Left cardiac atrium (tissue), 4 donors: ENCODE measurements around the gene VSIG8. TPM values are rescaled to one million over a fixed set of nuclear protein-coding genes. Genes with fewer than 3 reads are reported as not detected.
A peak's percentile ranks its signal among the peaks of the same experiment; 100 is the strongest.

Experiments
- ATAC-seq, 2 donors: fragments of 200-7000 bp; cut with Tn5 transposase; one replicate each; pipeline ENCODE4 v1.9.1; 2020; ENCODE audit warnings: mild to moderate bottlenecking in 2 of 2, moderate library complexity in 2 of 2
- DNase-seq: peaks from one replicate; pipeline ENCODE4 v3.0.0-alpha.2; 2020
- intact Hi-C, 2 donors: fragments of 100-400 bp; cut with DNase I; formaldehyde crosslinking; loops; one replicate each; pipeline versions ENCODE4 v1.14.1 to v1.15.1; 2022 to 2023
- total RNA-seq, 2 donors: library from RNA; stranded (reverse); fragmentation: NEBNext Ultra II Directional; extraction: Animal tissue kit (Norgen Biotek cat#: 25700); gene quantifications; one replicate each; pipeline ENCODE4 v1.2.1, GENCODE V29; 2021
- donor health status: DM: no; HTN: yes; CAD: no.
- donor health status: DM: no; HTN: yes; CAD: no; lungs with severe emphysema.
- donor health status: DM: yes; HTN: yes; CAD: no.
- donor health status: Dilated cardiomyopathy.

Gene VSIG8
- total RNA-seq, 2 donors from 2014 or later = not detected

GRCh38 chr1:159889821-159890252 lies 27.4 kb upstream of the VSIG8 start:
- peak; percentile 83 to 93 for ATAC-seq
- intact Hi-C loops = loop anchor here (5.0 kb wide), 2 partner anchors 88 to 108 kb away; partner anchors contain the start of genes DUSP23 (in 1 of the 2) and FCRL6 (in 1 of the 2)
- DNase-seq = peak; percentile 49

DNA sequence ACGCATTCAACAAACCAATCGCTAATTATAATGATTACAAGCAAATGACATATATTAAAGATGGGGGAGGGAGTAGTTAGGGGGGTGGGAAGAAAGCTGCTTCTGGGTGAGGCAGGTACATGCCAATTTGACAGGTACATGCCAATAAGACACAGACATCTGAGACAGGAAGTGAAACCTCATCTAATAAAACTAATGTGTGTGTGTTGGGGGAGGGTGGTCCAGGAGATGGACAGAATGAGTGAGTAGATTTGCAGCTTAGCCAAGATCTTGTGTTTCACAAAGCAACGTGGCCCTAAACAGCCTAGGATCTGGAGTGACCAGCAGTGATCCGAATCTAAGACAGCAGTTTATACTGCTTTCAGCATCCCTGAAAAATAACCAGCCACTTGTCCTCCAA lies 26.7 kb upstream of the VSIG8 start:
- ATAC-seq = no peak
- intact Hi-C loops = no loop called here

DNA sequence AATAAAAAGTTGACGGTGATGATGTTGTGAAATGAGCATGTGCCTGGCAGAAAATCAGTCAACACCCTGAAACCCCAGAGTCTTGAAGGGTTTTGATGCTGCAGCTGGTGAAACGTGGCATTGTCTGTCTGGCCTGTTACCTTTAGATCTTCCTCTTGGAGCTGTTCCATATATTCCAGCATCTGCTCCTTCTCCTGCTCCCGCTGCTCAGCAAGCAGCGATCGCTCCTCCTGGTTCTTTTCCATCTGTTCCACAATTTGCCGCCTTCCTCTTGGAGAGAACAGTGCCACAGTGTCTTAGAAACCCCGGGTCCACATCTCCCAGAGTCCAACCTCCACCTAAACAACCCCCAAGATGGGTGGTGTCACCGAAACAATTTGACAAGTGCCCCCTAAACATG lies 21.8 kb upstream of the VSIG8 start:
- intact Hi-C loops = no loop called here
- no peak for ATAC-seq
- DNase-seq = no peak

More for the DNA sequence above, 26.7 kb upstream of the VSIG8 start:
- DNase-seq = no peak

DNA sequence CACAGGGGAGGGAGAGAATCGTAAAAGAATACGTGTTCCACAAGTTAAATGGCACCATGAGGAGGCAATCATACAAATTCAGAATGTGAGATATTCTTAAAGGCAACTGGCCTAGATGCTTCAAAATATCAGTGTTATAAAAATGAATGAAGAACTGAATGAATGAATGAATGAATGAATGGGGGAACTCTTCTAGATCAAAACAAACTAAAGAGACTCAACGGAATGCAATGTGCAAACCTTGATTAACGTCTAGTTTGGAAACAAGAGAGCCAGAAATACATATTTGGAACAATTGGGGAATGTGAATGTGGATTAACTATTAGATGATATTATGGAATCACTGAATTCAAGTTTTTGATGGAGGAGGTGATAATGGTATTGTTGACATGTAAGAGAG lies 20.7 kb upstream of the VSIG8 start:
- ATAC-seq (no peak), DNase-seq (no peak)
- intact Hi-C loops = no loop called here

DNA sequence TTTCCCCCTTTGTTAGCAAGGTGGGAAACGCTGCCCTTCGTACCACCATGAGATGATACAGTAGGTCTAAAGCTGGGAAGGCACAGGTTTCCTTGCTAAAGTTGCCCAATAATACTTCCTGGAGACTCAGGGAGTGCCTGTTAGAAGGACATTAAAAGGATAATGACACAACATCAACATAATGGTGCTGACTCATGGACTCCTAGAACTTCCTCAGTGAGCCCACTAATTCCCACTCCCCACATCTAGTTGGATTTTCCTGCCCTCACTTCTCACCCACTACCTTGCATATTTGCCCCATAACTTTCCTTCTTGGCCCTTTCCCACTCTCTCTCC lies 20.0 kb upstream of the VSIG8 start:
- intact Hi-C loops = no loop called here
- no peak for DNase-seq
- no peak for ATAC-seq

- peak; percentile 44 to 93 for ATAC-seq
- peak; percentile 77 for DNase-seq
- intact Hi-C loops = no loop called here
These were observed 19.4 kb upstream of the VSIG8 start for GRCh38 chr1:159881622-159882526.

GRCh38 chr1:159880430-159880829 lies 18.0 kb upstream of the VSIG8 start:
- ATAC-seq = no peak
- intact Hi-C loops = no loop called here
- DNase-seq = no peak

- ATAC-seq = peak in 1 of 2 donors; percentile 37
- intact Hi-C loops = no loop called here
- DNase-seq = no peak
These were observed 17.5 kb upstream of the VSIG8 start for GRCh38 chr1:159879977-159880376.

GRCh38 chr1:159879136-159879535 lies 16.7 kb upstream of the VSIG8 start:
- DNase-seq = no peak
- ATAC-seq = no peak
- intact Hi-C loops = no loop called here

GRCh38 chr1:159877695-159878444 lies 15.4 kb upstream of the VSIG8 start:
- intact Hi-C loops = no loop called here
- no peak for DNase-seq
- no peak for ATAC-seq

- intact Hi-C loops = no loop called here
- no peak for ATAC-seq
- DNase-seq = no peak
These were observed 11.2 kb upstream of the VSIG8 start for GRCh38 chr1:159873530-159874143.

GRCh38 chr1:159872891-159873290 lies 10.4 kb upstream of the VSIG8 start:
- intact Hi-C loops = no loop called here
- no peak for ATAC-seq
- DNase-seq = no peak

GRCh38 chr1:159870704-159871103 lies 8.2 kb upstream of the VSIG8 start:
- intact Hi-C loops = no loop called here
- DNase-seq (no peak), ATAC-seq (no peak)

DNA sequence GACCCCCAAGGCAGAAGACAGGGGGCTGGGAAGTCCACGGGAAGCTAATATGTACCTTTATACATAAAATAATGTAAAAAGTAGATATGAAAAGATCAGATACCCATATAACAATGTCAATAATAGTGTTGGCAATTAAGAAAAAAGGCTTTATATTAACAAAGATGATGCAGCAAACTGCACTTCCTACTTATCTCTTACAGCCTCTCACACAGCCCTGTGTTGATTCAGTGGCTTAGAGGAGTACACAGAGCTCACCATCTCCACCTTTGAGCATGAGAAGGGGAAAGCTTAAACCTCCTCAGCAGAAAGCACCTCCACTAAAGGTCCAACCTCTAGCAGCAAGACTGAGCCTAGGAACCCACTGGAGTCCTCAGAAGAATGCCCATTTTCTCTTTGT lies 7.2 kb upstream of the VSIG8 start:
- ATAC-seq = no peak
- intact Hi-C loops = no loop called here

DNA sequence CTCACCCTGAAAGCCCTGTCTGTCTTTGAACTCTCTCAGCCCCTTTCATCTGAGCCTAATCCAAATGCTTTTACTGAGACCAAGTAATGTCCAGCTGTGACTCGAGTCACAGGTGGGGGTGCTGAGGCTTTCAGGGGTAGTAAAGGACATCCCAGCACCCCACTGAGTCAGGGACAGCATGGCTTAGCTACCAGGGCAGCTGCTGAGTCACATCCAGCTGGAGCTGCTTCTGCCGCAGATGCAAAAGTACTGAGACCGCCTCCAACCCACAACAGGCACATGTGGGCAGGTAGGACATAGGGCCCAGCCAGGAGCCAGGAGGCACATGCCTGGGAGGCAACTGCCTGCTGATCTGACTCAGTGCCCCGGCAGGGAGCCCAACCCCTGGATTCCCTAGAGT lies 6.7 kb upstream of the VSIG8 start:
- intact Hi-C loops = no loop called here
- ATAC-seq = no peak
- DNase-seq = no peak

More for the DNA sequence above, 7.2 kb upstream of the VSIG8 start:
- DNase-seq = no peak

DNA sequence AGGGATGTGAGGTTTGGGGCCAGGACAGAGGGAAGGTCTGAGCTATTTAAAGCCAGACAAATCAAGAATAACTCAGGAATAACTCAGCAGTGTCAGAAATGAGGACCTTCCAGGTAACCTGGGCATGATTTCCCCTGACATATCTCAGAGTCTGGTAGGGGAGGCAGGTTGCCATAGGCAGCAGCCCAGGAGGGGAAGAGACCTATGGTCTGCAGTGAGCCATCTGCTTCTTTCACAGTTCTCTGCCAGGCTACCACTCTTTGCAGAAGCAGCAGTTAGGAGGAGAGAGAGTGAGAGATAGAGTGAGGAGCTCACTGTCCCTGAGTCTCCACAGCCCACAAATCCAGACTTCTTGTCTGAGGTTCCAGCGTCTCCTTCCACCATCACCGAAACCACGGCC lies 6.3 kb upstream of the VSIG8 start:
- intact Hi-C loops = no loop called here
- ATAC-seq (no peak), DNase-seq (no peak)

- no peak for DNase-seq
- ATAC-seq = peak; percentile 82 to 83
- intact Hi-C loops = no loop called here
These were observed 5.2 kb upstream of the VSIG8 start for GRCh38 chr1:159867664-159868026.

GRCh38 chr1:159866905-159867663 lies 4.6 kb upstream of the VSIG8 start:
- intact Hi-C loops = no loop called here
- DNase-seq = no peak
- ATAC-seq = no peak

DNA sequence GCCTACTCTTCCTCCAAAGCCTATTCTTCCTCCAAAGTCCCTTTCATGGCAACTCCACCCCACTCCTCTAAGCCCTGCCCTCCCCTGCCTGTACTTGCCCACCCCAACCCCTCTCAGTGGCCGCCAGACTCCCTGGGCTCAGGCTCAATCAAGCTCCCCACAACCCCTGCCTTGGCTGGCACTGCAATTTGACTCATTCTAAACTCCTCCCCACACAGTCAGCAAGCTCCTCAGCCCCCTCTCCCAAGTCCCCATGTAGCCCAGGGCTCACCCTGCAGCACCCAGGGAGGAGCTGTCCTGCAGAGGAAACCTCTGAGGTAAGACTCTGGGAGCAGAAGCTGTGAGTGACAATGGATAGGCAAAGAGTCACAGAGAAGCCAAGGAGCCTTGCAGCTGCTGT lies 3.6 kb upstream of the VSIG8 start:
- ATAC-seq = no peak
- no peak for DNase-seq
- intact Hi-C loops = no loop called here
